Muscle layer of duodenum (tissue), 2 donors: ENCODE results near the gene CCDC170.

Source experiments
- H3K27ac ChIP-seq: one replicate; pipeline ENCODE4 v1.7.0; 2013; ENCODE audit warnings: mild to moderate bottlenecking, low read length
- H3K27me3 ChIP-seq: one replicate; pipeline ENCODE4 v1.7.0; 2013; ENCODE audit warnings: low read depth, mild to moderate bottlenecking, control low read depth, low read length
- H3K36me3 ChIP-seq, 2 donors: one replicate each; pipeline ENCODE4 v1.7.0; 2013; ENCODE audit warnings: low read length in 2 of 2, control low read depth in 1 of 2, mild to moderate bottlenecking in 1 of 2; ENCODE audit not compliant: insufficient read depth in 2 of 2, control insufficient read depth in 1 of 2
- H3K4me1 ChIP-seq, 2 donors: one replicate each; pipeline ENCODE4 v1.7.0; 2013; ENCODE audit warnings: low read length in 2 of 2, mild to moderate bottlenecking in 2 of 2, control low read depth in 1 of 2, moderate library complexity in 1 of 2; ENCODE audit not compliant: insufficient read depth in 2 of 2, control insufficient read depth in 1 of 2
- H3K4me3 ChIP-seq, 2 donors: one replicate each; pipeline ENCODE4 v1.7.0; 2013; ENCODE audit warnings: low read length in 2 of 2, low read depth in 1 of 2, mild to moderate bottlenecking in 1 of 2
- H3K9me3 ChIP-seq, 2 donors: one replicate each; pipeline ENCODE4 v1.7.0; 2013; ENCODE audit warnings: low read length in 2 of 2, control low read depth in 1 of 2, mild to moderate bottlenecking in 1 of 2; ENCODE audit not compliant: control insufficient read depth in 1 of 2
- donor health status: healthy.

The CCDC170 gene

GRCh38 chr6:151661928-151662327 is 168.1 kb downstream of the CCDC170 start:
- H3K36me3 ChIP-seq, result no peaks in the 10 kb centered on the region
- no peaks in the 10 kb centered on the region for H3K27me3 ChIP-seq
- no peaks in the 10 kb centered on the region for H3K4me1 ChIP-seq
- no peak overlapping the region for H3K27ac ChIP-seq
- no peak overlapping the region for H3K4me3 ChIP-seq
- H3K9me3 ChIP-seq, result no peaks in the 10 kb centered on the region

DNA sequence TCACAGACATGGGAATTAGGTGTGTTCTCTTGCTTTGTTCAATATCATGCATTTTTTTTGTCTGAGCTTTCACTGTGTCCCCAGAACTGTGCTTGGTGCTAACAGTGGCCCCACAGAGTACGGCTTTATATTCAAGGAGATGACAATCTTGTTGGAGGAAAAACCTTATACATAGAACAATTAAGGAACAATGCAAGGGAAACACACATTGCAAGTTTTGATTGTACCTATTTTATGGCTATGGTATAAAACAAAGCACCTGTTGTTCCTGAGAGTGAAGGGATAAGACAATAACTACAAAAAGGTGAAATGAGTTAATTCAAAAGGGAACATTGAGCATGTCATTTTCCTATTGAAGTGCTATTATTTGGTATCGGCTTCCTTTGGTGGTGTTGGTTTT is 169.7 kb downstream of the CCDC170 start:
- Histone ChIP-seq H3K9me3 (no peaks in the 10 kb centered on the region), H3K4me3 (no peak overlapping the region), H3K27me3 (no peaks in the 10 kb centered on the region), H3K36me3 (no peaks in the 10 kb centered on the region), H3K27ac (no peak overlapping the region), H3K4me1 (no peaks in the 10 kb centered on the region)

DNA sequence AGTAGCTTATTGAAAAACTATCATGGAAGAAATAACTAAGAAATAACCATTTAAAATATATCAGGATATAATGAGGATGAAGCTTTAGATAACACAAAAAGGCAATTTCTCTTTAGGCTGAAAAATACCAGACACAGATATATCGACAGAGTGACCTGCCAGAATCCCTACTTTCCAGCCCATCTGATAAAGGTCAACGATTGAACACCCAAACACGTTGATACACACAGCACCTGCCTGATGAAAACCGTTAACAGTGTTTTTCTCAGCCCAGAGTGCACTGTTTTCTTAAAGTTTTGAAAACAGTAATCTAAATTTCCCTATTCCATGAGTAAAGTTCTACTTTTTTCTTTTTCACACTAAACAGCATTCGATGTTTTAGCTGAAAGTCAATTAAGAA is 170.6 kb downstream of the CCDC170 start:
- H3K4me1 ChIP-seq, result no peaks in the 10 kb centered on the region
- no peaks in the 10 kb centered on the region for H3K27me3 ChIP-seq
- H3K4me3 ChIP-seq, result no peak overlapping the region
- no peaks in the 10 kb centered on the region for H3K36me3 ChIP-seq
- H3K9me3 ChIP-seq, result no peaks in the 10 kb centered on the region
- H3K27ac ChIP-seq, result no peak overlapping the region

DNA sequence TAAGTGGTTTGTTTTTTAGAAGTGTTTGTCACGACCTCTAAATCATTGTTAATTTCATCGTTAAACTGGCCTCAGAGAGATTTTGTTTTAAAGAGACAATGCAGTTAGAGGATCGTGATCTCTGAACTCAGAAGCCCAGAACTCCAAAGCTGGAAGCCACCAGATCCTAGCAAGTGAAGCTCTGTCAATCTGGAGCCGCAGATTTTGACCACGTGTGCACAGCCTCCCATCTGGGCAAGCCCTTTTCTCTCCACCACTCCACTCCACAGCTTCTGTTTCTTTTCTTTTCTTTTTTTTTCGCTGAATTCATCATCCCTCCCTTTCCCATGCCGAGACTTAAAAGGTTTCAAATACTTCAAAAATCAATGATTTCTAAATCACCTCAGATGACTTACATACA is 171.5 kb downstream of the CCDC170 start:
- H3K27ac ChIP-seq, result no peak overlapping the region
- H3K4me1 ChIP-seq, result no peaks in the 10 kb centered on the region
- H3K4me3 ChIP-seq, result no peak overlapping the region
- no peaks in the 10 kb centered on the region for H3K27me3 ChIP-seq
- H3K36me3 ChIP-seq, result no peaks in the 10 kb centered on the region
- H3K9me3 ChIP-seq, result no peaks in the 10 kb centered on the region

- H3K27me3 ChIP-seq, result no peaks in the 10 kb centered on the region
- H3K4me1 ChIP-seq, result no peaks in the 10 kb centered on the region
- H3K4me3 ChIP-seq, result no peak overlapping the region
- no peaks in the 10 kb centered on the region for H3K9me3 ChIP-seq
- no peak overlapping the region for H3K27ac ChIP-seq
- H3K36me3 ChIP-seq, result no peaks in the 10 kb centered on the region
These were observed 172.7 kb downstream of the CCDC170 start for GRCh38 chr6:151666526-151666925.

DNA sequence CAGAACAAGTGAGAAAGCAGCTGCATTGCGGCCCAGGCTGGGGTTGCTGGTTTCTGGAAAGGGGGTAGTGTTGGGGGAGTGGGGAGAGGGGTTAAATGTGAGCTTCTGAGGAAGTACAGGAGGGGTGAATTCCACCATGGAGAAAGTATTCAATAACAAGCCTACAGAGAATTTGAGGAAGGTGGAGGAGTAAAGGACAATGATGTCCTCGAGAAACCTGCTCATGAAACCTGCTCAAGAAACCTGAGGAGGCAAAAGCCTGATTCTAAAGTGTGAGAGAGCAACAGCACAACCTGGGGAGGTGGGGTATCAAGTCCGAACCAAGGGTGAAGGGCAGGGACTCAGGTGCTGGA is 175.4 kb downstream of the CCDC170 start:
- Histone ChIP-seq H3K4me3 (no peak overlapping the region), H3K27me3 (no peaks in the 10 kb centered on the region), H3K4me1 (no peaks in the 10 kb centered on the region), H3K9me3 (no peaks in the 10 kb centered on the region), H3K36me3 (no peaks in the 10 kb centered on the region), H3K27ac (no peak overlapping the region)

DNA sequence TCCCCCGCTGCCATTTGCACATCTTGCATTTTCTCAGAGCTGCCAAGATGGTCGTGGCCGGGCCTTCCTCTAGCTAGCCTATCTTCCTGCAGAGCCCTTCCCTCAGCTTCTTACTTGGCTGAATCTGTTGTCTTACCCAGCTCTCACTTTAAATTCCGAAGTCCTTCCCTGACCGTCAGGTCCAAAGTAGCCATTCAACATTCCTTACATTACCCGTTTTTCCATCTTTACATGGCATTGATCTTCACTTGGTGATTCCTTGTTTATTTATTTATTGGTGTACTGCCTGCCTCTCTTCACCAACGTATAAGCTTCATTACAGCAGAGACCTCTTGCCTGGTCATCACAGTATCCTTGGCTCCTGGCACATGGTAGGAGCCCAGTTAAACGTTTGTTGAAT is 176.3 kb downstream of the CCDC170 start:
- H3K9me3 ChIP-seq, result no peaks in the 10 kb centered on the region
- no peak overlapping the region for H3K27ac ChIP-seq
- no peaks in the 10 kb centered on the region for H3K4me1 ChIP-seq
- no peaks in the 10 kb centered on the region for H3K36me3 ChIP-seq
- no peaks in the 10 kb centered on the region for H3K27me3 ChIP-seq
- H3K4me3 ChIP-seq, result no peak overlapping the region
